Lower leg skin (tissue), 4 donors: ENCODE measurements around the gene GLIPR2. TPM values are rescaled to one million over a fixed set of nuclear protein-coding genes. Genes with fewer than 3 reads are reported as not detected.

Experiments used
- total RNA-seq, 4 donors: library from RNA; depleted of rRNA; stranded (reverse); fragments of >200 nt; gene quantifications; one replicate each; pipeline ENCODE4 v1.1.0, GENCODE V29; 2016

The GLIPR2 gene
- total RNA-seq, 4 donors from 2014 or later: 5.2 to 10.1 (median 6.5) TPM

Other genes starting within 250 kb of the GLIPR2 start
- gene HRCT1, start 230.5 kb upstream of the GLIPR2 start, total RNA-seq: 1 to 10 TPM; 1.1 to 5.7 (median 3.9) TPM
- 1 to 10 TPM in 2 of 4 donors, under 1 TPM in 2; 0.66 to 1.5 (median 0.95) TPM for gene SPAAR, start 227.2 kb upstream of the GLIPR2 start, total RNA-seq
- not detected for gene OR2S2, start 178.6 kb upstream of the GLIPR2 start, total RNA-seq
- 1 to 10 TPM; 2.1 to 9.7 (median 3.7) TPM for gene RECK, start 99.8 kb upstream of the GLIPR2 start, total RNA-seq
- not detected for gene CCIN, start 32.7 kb downstream of the GLIPR2 start, total RNA-seq
- 100 to 1,000 TPM; 162 to 240 (median 213) TPM for gene CLTA, start 54.2 kb downstream of the GLIPR2 start, total RNA-seq
- 10 to 100 TPM in 3 of 4 donors, 1 to 10 TPM in 1; 5.1 to 16.8 (median 13.7) TPM for gene GNE, start 121.7 kb downstream of the GLIPR2 start, total RNA-seq